Activated CD4-positive, alpha-beta T cell treated with anti-CD3 and anti-CD28 coated beads, Interleukin-2, amount 50 U/mL, for 16 hours (primary cell): Measurements from ENCODE around the gene BHLHA15.

Experiments
- DNase-seq: peaks from one replicate; pipeline ENCODE4 v3.0.0-alpha.2; 2020

The BHLHA15 gene

DNA sequence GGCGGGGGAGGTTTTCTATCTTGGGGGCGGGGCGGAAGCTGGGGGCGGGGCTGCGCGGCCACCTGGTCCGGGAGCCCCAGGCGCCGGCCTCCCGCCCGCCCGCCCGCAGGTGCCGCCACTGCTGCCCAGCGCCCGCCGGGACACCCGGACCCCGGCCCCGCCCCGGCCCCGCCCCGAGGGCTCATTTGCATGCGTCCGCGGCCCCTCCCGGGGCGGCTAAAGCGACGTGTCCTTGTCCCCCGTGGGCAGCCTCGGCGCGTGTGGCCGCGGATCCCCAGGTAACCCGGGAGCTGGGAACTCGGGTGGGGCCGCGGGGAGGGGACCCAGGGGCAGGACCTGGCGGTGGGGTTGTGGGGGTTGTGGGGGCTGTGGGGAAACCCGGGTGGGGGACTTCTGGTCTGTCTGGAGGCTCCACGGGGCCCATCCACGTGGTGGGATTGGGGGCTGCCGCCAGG, at the start of gene BHLHA15:
BHLHA15 (plus strand) TSS at position 219 of the 455 bp plus-strand sequence. CDS start 871 bp downstream, outside the sequence.
- no peak for DNase-seq

DNA sequence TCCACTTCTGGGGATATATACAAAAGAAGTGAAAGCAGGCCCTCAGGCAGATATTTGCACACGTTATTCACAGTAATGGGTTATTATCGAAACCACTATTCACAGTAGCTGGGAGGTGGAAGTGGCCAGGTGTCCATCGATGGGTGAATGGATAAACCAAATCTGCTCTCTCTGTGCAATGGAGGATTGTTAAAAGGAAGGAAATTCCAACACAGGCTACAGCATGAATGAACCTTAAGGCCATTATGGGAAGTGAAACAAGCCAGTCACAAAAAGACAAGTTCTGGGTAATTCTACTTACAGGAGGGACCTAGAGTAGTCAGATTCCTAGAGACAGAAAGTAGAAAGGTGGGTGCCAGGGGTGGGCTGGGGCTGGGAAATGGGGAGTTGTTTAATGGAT, 48.5 kb upstream of the BHLHA15 start:
- no peak for DNase-seq

DNA sequence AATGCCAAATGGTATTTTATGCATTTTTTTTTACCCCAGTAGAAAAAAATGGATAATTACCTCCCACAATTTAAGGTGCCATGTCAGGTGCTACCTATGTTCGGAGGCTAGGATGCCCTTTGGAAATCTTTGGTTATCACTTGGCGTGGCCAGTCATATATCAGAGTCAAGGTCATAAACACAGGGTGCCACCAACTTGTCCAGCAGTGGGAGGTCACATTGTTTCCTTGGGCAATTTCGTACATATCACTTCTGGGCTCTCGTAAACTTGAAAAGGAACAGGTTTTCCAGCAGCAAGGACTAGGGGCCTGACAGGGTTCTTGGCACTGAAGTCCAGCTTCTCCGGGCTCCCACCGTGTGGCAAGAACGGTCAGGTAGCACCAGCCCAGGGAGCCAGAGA, 48.0 kb upstream of the BHLHA15 start:
- DNase-seq, result no peak

- no peak for DNase-seq
These were observed 47.3 kb upstream of the BHLHA15 start for GRCh38 chr7:98163704-98164494.

DNA sequence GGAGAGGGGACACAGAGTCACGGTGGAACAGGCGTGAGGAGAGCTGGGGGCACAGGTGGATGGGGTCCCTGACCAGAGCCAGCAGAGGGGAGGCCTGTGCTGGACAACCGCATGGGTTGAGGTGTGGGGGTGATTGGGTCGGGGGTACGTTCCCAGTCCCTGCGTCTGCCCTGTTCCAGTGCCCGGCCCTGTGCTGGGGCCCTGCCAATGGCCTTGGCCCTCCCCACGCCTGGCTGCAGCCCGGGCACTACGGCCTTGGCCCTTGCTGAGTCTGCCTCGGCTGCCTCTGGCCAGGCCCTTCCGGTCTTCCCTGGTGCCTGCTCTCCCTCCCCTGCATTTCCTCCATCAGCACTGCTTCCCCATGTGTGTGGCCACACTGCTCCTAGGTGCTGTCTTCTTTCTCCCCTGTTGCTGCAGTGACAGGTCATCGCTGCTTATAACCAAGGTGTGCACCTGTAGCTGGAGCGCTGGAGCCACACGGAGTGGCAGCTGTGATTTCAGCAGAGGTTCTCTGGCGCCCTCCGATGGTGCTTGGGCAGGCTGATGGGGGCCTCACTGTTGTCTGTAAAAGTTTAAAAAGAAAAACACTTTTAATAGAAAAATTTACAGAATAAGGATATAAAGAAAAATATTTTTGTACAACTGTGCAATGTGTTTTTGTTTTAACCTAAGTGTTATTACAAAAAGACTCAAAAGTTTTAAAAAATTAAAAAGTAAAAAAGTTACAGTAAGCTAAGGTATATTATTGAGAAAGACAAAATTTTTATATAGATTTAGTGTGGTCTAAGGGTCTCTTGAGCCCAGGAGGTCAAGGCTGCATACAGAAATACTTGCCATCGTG, 45.2 kb upstream of the BHLHA15 start:
- peak; percentile 46 for DNase-seq

DNA sequence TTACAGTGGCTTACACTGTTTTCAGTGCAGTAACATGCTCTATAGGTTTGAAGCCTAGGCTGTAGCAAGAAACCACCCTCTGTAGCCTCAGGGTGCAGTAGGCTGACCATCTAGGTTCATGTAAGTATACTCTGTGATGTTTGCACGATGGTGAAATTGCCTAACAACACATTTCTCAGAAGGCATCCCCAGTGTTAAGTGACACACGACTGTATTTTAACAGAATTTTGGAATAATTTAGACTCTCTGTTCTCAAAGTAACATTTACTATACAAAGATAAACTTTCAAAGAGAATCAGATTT, 44.6 kb upstream of the BHLHA15 start:
- DNase-seq, result no peak

GRCh38 chr7:98167653-98168052, 43.6 kb upstream of the BHLHA15 start:
- no peak for DNase-seq

DNA sequence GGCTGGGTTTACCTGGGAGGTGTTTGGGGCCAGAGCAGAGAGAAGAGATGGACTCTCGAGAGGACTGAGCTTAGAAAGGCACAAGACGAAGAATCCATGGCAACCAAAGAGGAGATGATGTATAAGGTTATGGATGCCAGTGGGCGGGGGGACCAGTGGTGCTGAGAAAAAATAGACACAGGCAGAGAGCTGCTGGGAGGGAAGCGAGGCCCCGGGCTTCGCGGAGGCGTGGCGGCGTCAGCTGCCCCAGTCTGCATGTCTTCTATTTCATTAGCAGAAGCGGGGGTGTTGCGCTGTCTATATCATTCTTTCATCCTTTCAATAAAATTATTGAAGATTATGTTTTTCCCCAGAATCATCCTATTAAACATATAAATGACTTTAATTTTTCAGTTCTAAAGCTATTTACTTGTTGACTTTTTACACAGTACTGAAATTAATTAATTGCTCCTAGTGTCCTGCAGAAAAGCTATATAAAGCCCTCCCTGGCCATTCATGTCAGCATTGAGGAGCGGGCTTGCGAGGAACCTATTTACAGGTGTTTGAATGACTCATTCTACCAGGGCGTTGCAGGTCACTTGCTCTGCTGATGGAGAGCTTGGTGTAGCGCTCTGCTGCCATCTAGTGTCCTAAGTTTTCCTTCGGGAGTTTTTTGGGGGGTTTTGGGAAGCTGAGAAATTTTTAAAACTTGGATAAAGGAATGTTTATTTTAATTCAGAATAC, 42.9 kb upstream of the BHLHA15 start:
- DNase-seq, result peak; percentile 69

DNA sequence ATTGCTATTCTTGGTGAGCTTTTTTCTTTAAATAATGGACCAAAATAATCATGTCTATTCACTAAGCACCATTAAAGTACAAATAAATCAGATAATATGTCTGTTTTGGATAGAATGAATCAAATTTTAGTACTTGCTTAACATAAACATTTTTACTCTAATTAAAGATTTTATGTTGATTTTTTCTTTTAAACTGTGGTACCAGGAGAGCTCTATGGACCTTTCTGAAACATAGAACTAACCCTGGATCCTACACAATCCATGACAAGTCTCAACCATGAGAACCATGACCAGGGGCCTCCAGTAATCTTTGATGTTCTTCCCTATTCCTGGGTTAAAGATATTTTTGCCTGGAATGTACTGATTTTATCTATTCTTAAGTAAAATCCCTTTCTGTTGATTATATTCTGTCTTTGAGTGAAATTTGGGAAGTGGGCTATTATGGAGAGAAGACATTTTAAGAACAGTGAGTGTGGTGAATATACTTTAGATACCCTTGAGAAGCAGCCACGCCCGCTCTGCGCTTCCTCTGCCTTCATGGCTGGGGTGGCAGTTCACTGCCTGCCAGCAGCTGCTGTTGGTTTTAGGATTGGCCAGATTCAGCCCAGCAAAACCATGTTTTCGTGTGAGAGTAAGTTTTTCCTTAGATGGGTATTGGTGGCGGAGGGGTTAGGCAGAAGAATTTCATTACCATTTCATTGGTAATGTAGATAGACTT, 42.2 kb upstream of the BHLHA15 start:
- DNase-seq, result no peak

GRCh38 chr7:98170966-98171365, 40.3 kb upstream of the BHLHA15 start:
- no peak for DNase-seq

- no peak for DNase-seq
These were observed 39.8 kb upstream of the BHLHA15 start for GRCh38 chr7:98171449-98171848.

GRCh38 chr7:98174334-98175259, 36.6 kb upstream of the BHLHA15 start:
- no peak for DNase-seq

DNA sequence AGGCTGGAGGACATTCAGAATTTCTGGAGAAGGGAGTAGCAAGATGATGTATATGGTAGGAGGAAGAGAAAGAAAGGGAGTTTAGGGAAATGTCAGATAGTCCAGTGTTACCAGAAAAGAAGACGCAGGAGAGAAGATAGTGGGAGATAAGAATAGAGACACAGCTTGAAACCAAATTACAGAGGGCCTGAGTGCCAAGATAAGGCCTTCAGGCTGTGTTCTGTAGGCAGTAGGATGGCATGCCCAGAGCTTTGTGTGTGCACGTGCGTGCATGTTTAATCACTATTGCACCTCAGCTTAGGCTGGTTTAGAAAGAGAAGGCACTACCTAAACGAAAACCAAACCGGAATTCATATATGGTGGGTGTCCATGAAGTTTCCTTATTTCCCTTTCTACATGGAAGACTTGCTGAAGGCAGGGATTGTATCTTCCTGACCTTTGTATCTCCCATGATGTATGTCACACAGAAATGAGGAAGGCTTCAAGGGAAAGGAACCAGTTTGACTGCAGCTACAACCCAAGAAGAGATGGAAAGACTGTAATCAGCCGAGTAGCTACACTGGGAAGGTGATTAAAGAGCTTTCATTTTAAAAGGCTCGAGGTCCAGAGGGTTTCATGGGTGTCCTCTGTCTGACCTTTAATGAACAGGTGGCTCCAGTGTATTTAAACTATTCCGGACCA, 35.8 kb upstream of the BHLHA15 start:
- DNase-seq, result no peak

GRCh38 chr7:98177553-98177952, 33.7 kb upstream of the BHLHA15 start:
- DNase-seq, result no peak

GRCh38 chr7:98178321-98178720, 32.9 kb upstream of the BHLHA15 start:
- DNase-seq, result no peak

- DNase-seq, result no peak
These were observed 32.3 kb upstream of the BHLHA15 start for GRCh38 chr7:98178762-98179490.

DNA sequence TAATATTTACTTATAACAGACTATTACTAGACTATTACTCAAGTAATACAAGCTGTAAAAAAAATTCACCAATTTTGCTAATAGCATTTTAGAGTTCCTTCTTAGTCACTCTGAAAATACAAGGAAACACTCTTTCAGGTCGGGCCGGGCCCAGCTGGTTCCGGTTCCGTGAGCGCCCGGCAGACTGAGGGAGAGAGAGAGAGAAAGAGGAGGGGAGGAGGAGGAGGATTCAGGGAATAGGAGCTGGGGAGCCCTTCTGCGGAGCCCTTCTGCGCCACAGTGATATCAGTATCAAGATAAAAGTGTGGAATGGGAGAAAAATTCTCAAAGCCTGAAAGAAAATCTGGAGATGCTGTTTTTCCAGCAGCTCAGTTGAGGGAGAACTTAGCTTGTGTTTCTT, 30.5 kb upstream of the BHLHA15 start:
- no peak for DNase-seq

GRCh38 chr7:98185101-98185500, 26.1 kb upstream of the BHLHA15 start:
- DNase-seq, result no peak

DNA sequence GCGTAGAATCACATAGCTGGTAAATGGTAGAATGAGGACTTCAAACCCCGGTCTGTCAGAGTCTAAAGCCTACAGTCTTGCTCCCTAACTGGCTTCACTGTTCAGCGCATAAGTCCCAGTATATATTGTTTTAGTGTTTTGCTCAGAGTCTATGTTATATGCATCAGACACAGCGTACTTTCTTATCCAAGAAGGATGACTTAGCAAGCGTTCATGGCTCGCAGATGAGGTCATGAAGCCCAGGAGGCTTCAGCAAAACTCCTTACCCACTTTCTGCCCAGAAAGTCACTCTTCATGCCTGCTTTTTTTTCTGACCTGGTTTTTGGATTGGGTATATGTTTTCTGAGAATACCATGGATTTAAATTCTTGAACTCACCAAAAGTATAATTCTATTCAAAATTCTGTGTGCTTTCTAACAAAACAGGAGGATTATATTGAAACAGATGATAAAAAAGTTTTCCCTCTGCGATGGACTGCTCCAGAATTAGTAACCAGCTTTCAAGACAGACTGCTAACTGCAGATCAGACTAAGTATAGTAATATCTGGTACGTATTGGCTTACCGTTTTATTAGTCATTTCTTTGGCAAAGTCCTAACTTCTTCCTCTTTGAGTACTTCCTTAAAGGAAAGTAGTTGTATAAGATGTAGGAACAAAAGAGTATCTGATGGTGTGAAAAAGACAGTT, 24.6 kb upstream of the BHLHA15 start:
- DNase-seq, result no peak

DNA sequence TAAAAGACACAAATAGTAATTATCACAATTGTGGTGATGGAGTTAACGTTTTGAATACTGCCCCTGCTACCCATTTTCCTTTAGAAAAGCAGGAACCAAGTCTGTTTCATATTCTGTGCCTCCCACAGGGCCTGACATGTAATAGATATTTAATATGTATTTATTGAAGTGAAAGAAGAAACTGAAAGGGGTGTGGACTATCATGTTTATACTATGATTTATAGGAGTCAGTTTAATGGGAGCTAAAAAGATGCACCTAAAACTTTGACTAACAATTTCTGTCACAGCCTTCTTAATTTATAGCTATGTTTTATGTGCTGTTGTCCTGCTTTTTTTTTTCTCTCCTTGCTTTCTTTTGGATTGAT, 24.1 kb upstream of the BHLHA15 start:
- DNase-seq, result no peak
